T-helper 2 cell treated with Interferon-gamma antibody and Interleukin-4, amounts not matched to agents 5 μg/mL and 100 μg/mL, for 36 hours (primary cell): Measurements from ENCODE around the gene RARRES2.
"Not testable (repeated sequence)": the region's sequence is repeated elsewhere in the genome, so short reads cannot be mapped to it uniquely, and the experiment has no call there.

Source experiments
- DNase-seq: peaks from one replicate; pipeline ENCODE4 v3.0.0; 2021; ENCODE audit warnings: low spot score
- H3K27ac Mint-ChIP-seq: one replicate; pipeline ENCODE4 v1.8.0; 2021; ENCODE audit warnings: mild to moderate bottlenecking, mixed read lengths
- H3K27me3 Mint-ChIP-seq: one replicate; pipeline ENCODE4 v1.8.0; 2021; ENCODE audit warnings: low read depth, mixed read lengths
- H3K36me3 Mint-ChIP-seq: one replicate; pipeline ENCODE4 v1.8.0; 2021; ENCODE audit warnings: low read depth, mixed read lengths
- H3K4me1 Mint-ChIP-seq: one replicate; pipeline ENCODE4 v1.8.0; 2021; ENCODE audit warnings: low read depth, mixed read lengths
- H3K4me3 Mint-ChIP-seq: one replicate; pipeline ENCODE4 v1.8.0; 2022; ENCODE audit warnings: mild to moderate bottlenecking, moderate library complexity, mixed read lengths
- H3K9me3 Mint-ChIP-seq: one replicate; pipeline ENCODE4 v1.8.0; 2021; ENCODE audit warnings: mixed read lengths

Gene RARRES2

GRCh38 chr7:150302908-150303310 is 38.5 kb downstream of the RARRES2 start:
- not testable (repeated sequence) for DNase-seq, H3K4me3 Mint-ChIP-seq, H3K4me1 Mint-ChIP-seq, H3K27me3 Mint-ChIP-seq, H3K27ac Mint-ChIP-seq
- Mint-ChIP-seq H3K36me3 (peaks cover 10% of the 10 kb centered on the region), H3K9me3 (peaks cover 12% of the 10 kb centered on the region)

GRCh38 chr7:150297978-150298377 is 43.5 kb downstream of the RARRES2 start:
- not testable (repeated sequence) for DNase-seq, H3K4me1 Mint-ChIP-seq, H3K27ac Mint-ChIP-seq, H3K36me3 Mint-ChIP-seq, H3K27me3 Mint-ChIP-seq, H3K4me3 Mint-ChIP-seq, H3K9me3 Mint-ChIP-seq

- not testable (repeated sequence) for H3K4me1 Mint-ChIP-seq, H3K27ac Mint-ChIP-seq, H3K36me3 Mint-ChIP-seq, H3K4me3 Mint-ChIP-seq, H3K27me3 Mint-ChIP-seq, DNase-seq, H3K9me3 Mint-ChIP-seq
Observed at GRCh38 chr7:150296802-150297201, 44.6 kb downstream of the RARRES2 start.

- not testable (repeated sequence) for H3K4me1 Mint-ChIP-seq, H3K9me3 Mint-ChIP-seq, DNase-seq, H3K27me3 Mint-ChIP-seq, H3K36me3 Mint-ChIP-seq, H3K4me3 Mint-ChIP-seq, H3K27ac Mint-ChIP-seq
Observed at GRCh38 chr7:150295614-150296013, 45.8 kb downstream of the RARRES2 start.

- H3K4me3 Mint-ChIP-seq, H3K27me3 Mint-ChIP-seq, DNase-seq, H3K36me3 Mint-ChIP-seq, H3K4me1 Mint-ChIP-seq, H3K9me3 Mint-ChIP-seq, H3K27ac Mint-ChIP-seq: not testable (repeated sequence)
Observed at GRCh38 chr7:150295027-150295426, 46.4 kb downstream of the RARRES2 start.

GRCh38 chr7:150290317-150290716 is 51.1 kb downstream of the RARRES2 start:
- H3K4me3 Mint-ChIP-seq, H3K4me1 Mint-ChIP-seq, H3K27me3 Mint-ChIP-seq, DNase-seq, H3K27ac Mint-ChIP-seq, H3K36me3 Mint-ChIP-seq, H3K9me3 Mint-ChIP-seq: not testable (repeated sequence)

GRCh38 chr7:150288816-150289215 is 52.6 kb downstream of the RARRES2 start:
- not testable (repeated sequence) for H3K27me3 Mint-ChIP-seq, H3K9me3 Mint-ChIP-seq, H3K4me1 Mint-ChIP-seq, H3K4me3 Mint-ChIP-seq, DNase-seq, H3K36me3 Mint-ChIP-seq, H3K27ac Mint-ChIP-seq
